K562 (cell line): ENCODE results near the gene AKAP10. TPM values are rescaled to one million over a fixed set of nuclear protein-coding genes. Genes with fewer than 3 reads are reported as not detected.

Experiments
- ATAC-seq: fragments of 200-7000 bp; cut with Tn5 transposase; 3 replicates; pipeline ENCODE4 v1.9.1; 2020; ENCODE audit warnings: moderate library complexity
- BruUV-seq: library from RNA; stranded (reverse); fragments of 400-500 nt; replicated peaks from 2 replicates; lab custom pipeline; 2021; lab: Mats Ljungman, UMichigan
- CTCF ChIA-PET: fragments of 300-600 bp; formaldehyde crosslinking; extraction: SDS; loops from one replicate; lab custom pipeline; 2021; ENCODE audit warnings: low intra/inter-chr PET ratio; lab: Yijun Ruan, JAX
- POLR2A ChIA-PET: fragments of 300-600, 350-650 bp; sonication (Branson Sonifier 250); formaldehyde crosslinking; extraction: SDS; loops from one replicate; lab custom pipeline; 2021; ENCODE audit warnings: antibody characterized with exemption, inconsistent platforms; lab: Yijun Ruan, JAX
- DNase-seq, 4 experiments: peaks; one replicate each; pipeline versions ENCODE4 v3.0.0 to v3.0.0-alpha.2; 2011 to 2018; ENCODE audit warnings: low spot score in 3 of 4, mixed read lengths in 3 of 4; ENCODE audit errors: extremely low read depth in 1 of 4
- FAIRE-seq: peaks from 2 replicates; lab custom pipeline; 2011; peaks lifted over from hg19 to GRCh38; lab: Jason Lieb, UNC
- H2AFZ ChIP-seq: 2 replicates; pipeline ENCODE4 v1.6.0; 2011; ENCODE audit warnings: low read depth, low read length, control low read depth, inconsistent platforms
- H3K27ac ChIP-seq: fragments of 200-600 bp; 3 replicates; pipeline ENCODE4 v1.8.0; 2011; ENCODE audit warnings: low read depth, mild to moderate bottlenecking, control low read depth, inconsistent platforms, low read length, moderate library complexity, mixed read lengths; ENCODE audit errors: extremely low read depth
- H3K27me3 ChIP-seq, 2 experiments: fragments of 300-600 bp in 1 of 2; 2 replicates in 1 of 2; 3 replicates in 1 of 2; pipeline versions ENCODE4 v1.6.0 to v1.8.0; 2011; ENCODE audit warnings: inconsistent platforms in 2 of 2, low read length in 2 of 2, mild to moderate bottlenecking in 1 of 2, mixed read lengths in 1 of 2, moderate library complexity in 1 of 2; ENCODE audit not compliant: control insufficient read depth in 2 of 2, insufficient read depth in 2 of 2
- H3K36me3 ChIP-seq: fragments of 300-600 bp; 3 replicates; pipeline ENCODE4 v1.8.0; 2011; ENCODE audit warnings: mild to moderate bottlenecking, low read length, inconsistent platforms; ENCODE audit not compliant: control insufficient read depth, insufficient read depth
- H3K4me1 ChIP-seq, 2 experiments: fragments of 200-600 bp in 1 of 2; replicated peaks in 1 of 2; 2 replicates in 1 of 2; 3 replicates in 1 of 2; pipeline versions ENCODE4 v1.5.1 to v1.8.0; 2011; ENCODE audit warnings: inconsistent platforms in 2 of 2, low read length in 2 of 2, mild to moderate bottlenecking in 1 of 2, mixed read lengths in 1 of 2, moderate library complexity in 1 of 2; ENCODE audit not compliant: control insufficient read depth in 2 of 2, insufficient read depth in 2 of 2
- H3K4me2 ChIP-seq: 2 replicates; pipeline ENCODE4 v1.6.1; 2011; ENCODE audit warnings: low read length, control low read depth, inconsistent platforms, mixed read lengths; ENCODE audit not compliant: insufficient read depth
- H3K4me3 ChIP-seq: fragments of 200-600 bp; sonication (generic), shearing (Covaris generic); 2 replicates; pipeline ENCODE4 v1.5.1; 2016; ENCODE audit warnings: control low read depth, inconsistent platforms
- H3K79me2 ChIP-seq: fragments of 200-600 bp; 3 replicates; pipeline ENCODE4 v1.8.0; 2011; ENCODE audit warnings: low read length, inconsistent platforms; ENCODE audit not compliant: control insufficient read depth, insufficient read depth
- H3K9ac ChIP-seq, 2 experiments: 2 replicates each; pipeline versions ENCODE4 v1.6.0 to v1.6.1; 2011; ENCODE audit warnings: low read depth in 2 of 2, low read length in 2 of 2, control low read depth in 1 of 2, inconsistent platforms in 1 of 2, mild to moderate bottlenecking in 1 of 2, mixed read lengths in 1 of 2; ENCODE audit not compliant: insufficient read depth in 1 of 2
- H3K9me1 ChIP-seq: one replicate; pipeline ENCODE4 v1.6.0; 2011; ENCODE audit warnings: inconsistent platforms, mild to moderate bottlenecking, low read length, moderate library complexity; ENCODE audit not compliant: control insufficient read depth, insufficient read depth
- H3K9me3 ChIP-seq: replicated peaks from 2 replicates; pipeline ENCODE4 v1.5.1; 2011; ENCODE audit warnings: low read depth, low read length, inconsistent platforms; ENCODE audit not compliant: control insufficient read depth, insufficient read depth
- H4K20me1 ChIP-seq: replicated peaks from 2 replicates; pipeline ENCODE4 v1.6.1; 2011; ENCODE audit warnings: low read length, inconsistent platforms, mixed read lengths; ENCODE audit not compliant: control insufficient read depth, insufficient read depth
- EP300 ChIP-seq: IDR thresholded peaks from 2 replicates; pipeline ENCODE4 v1.6.1; 2012; ENCODE audit warnings: low read length, improper control_type of control experiment
- GATA2 ChIP-seq: sonication (generic); formaldehyde crosslinking; IDR thresholded peaks from 2 replicates; pipeline ENCODE4 v1.4.0; 2020; ENCODE audit warnings: mild to moderate bottlenecking, missing genetic modification reagents
- NFYB ChIP-seq: IDR thresholded peaks from 2 replicates; pipeline ENCODE4 v1.6.1; 2011; ENCODE audit warnings: mild to moderate bottlenecking, moderate library complexity; ENCODE audit not compliant: insufficient read length; ENCODE audit errors: extremely low read depth
- SMARCB1 ChIP-seq: IDR thresholded peaks from 2 replicates; pipeline ENCODE4 v1.6.1; 2011; ENCODE audit warnings: improper control_type of control experiment, low read depth; ENCODE audit not compliant: insufficient read length
- SNRNP70 ChIP-seq: fragments of 200-400 bp; formaldehyde crosslinking; optimal IDR thresholded peaks from 2 replicates; pipeline ENCODE3; 2017; ENCODE audit warnings: low read depth, low read length
- UBTF ChIP-seq, 2 experiments: IDR thresholded peaks; 2 replicates each; pipeline ENCODE4 v1.6.1; 2012; ENCODE audit warnings: improper control_type of control experiment in 2 of 2, low read depth in 2 of 2, low read length in 2 of 2, borderline replicate concordance in 1 of 2
- ZNF354B ChIP-seq: fragments of 250-450 bp; sonication (Bioruptor Pico); IDR thresholded peaks from 2 replicates; pipeline ENCODE4 v1.4.0; 2020
- ZNF408 ChIP-seq: fragments of 250-450 bp; sonication (Bioruptor Pico); IDR thresholded peaks from 2 replicates; pipeline ENCODE4 v1.4.0; 2020; ENCODE audit warnings: low read depth, mild to moderate bottlenecking, moderate library complexity
- ZNF57 ChIP-seq: fragments of 450-650 bp; formaldehyde crosslinking; IDR thresholded peaks from 2 replicates; pipeline ENCODE4 v1.4.0; 2020; ENCODE audit warnings: mild to moderate bottlenecking, moderate library complexity
- WGBS: fragments of 100-300 bp; shearing (Covaris generic); methylation state at CpG from one replicate; pipeline ENCODE4 v1.1.6; 2016; ENCODE audit warnings: low coverage, mixed read lengths; ENCODE audit not compliant: insufficient coverage; ENCODE audit errors: missing lambda C conversion rate; 5-methylcytosine and 5-hydroxymethylcytosine counted together
- in situ Hi-C: fragments of 300-500 bp; cut with MboI; formaldehyde crosslinking; loops from 4 replicates; pipeline ENCODE4 v1.15.0; 2018; ENCODE audit warnings: inconsistent platforms, mixed read lengths
- intact Hi-C: fragments of 100-400 bp; cut with micrococcal nuclease; formaldehyde crosslinking; loops from 2 replicates; pipeline ENCODE4 v1.14.2; 2022
- polyA plus RNA-seq, 8 experiments: library from polyadenylated mRNA; depleted of rRNA in 4 of 8; stranded (reverse) in 5 of 8; unstranded in 3 of 8; fragments of >200 nt; fragmentation: Nextera tagmentation in 2 of 8; fragmentation: Illumina TruSeq in 1 of 8; extraction: Ambion mirVana in 2 of 8; extraction: Trizol in 1 of 8; gene quantifications; 2 replicates each; pipeline versions ENCODE4 v1.2.1 to v1.2.3, GENCODE V29; 2011 to 2014; ENCODE audit warnings: inconsistent platforms in 1 of 8, missing spikeins in 1 of 8
- total RNA-seq, 7 experiments: library from RNA; depleted of rRNA in 6 of 7; stranded (reverse); fragments of >200 nt in 6 of 7; fragmentation: Illumina TruSeq in 2 of 7; extraction: Trizol in 2 of 7; gene quantifications; 2 replicates each; pipeline versions ENCODE4 v1.2.1 to v1.2.3, GENCODE V29; 2011 to 2021; ENCODE audit warnings: low replicate concordance in 1 of 7

Gene AKAP10
- total and polyA plus RNA-seq, 9 of the 15 experiments (the other 6 are each of a cell fraction or from before 2014, with no cell fraction given): 4.0 to 20.3 (median 8.2) TPM

- TF ChIP-seq UBTF (IDR thresholded peaks at IDR 0.05; ENCODE audit: borderline replicate concordance in 1 of 2, low read depth in 2 of 2, low read length in 2 of 2): no peak
Measured at GRCh38 chr17:19943026-19943425, 34.6 kb downstream of the AKAP10 start (continued).

GRCh38 chr17:19940722-19941464 is 36.7 kb downstream of the AKAP10 start:
- no peaks in the 10 kb centered on the region for H3K9me1 ChIP-seq
- ChIA-PET CTCF (no interaction called here), POLR2A (no interaction called here)
- H3K27me3 ChIP-seq: no peaks in the 10 kb centered on the region
- DNase-seq (no peak), ATAC-seq (no peak), FAIRE-seq (no peak)
- H3K36me3 ChIP-seq: peaks cover 79% of the 10 kb centered on the region
- no peak overlapping the region for H3K27ac ChIP-seq
- H3K79me2 ChIP-seq: peaks cover 35% of the 10 kb centered on the region
- no peak for TF ChIP-seq NFYB
- no peak for TF ChIP-seq ZNF354B (CRISPR knock-in tag)
- no peak for TF ChIP-seq SMARCB1
- TF ChIP-seq ZNF57 (CRISPR knock-in tag): no peak
- no peak for TF ChIP-seq GATA2 (CRISPR knock-in tag)
- no peak for TF ChIP-seq ZNF408 (CRISPR knock-in tag)
- TF ChIP-seq EP300: no peak
- no peak for TF ChIP-seq SNRNP70
- 86% methylated on average over 4 of the region's 4 CpGs for WGBS
- H3K4me1 ChIP-seq: peaks cover 0 to 4% of the 10 kb centered on the region in 2 experiments; a peak in 2 of 5 replicates
- H3K9me3 ChIP-seq: no peaks in the 10 kb centered on the region
- H4K20me1 ChIP-seq: no peaks in the 10 kb centered on the region; the same call in 1 of the 2 replicates
- H2AFZ ChIP-seq: no peak overlapping the region
- in situ Hi-C loops: no loop called here
- BruUV-seq: no TSS peak
- H3K4me3 ChIP-seq: no peak overlapping the region
- H3K9ac ChIP-seq: no peak overlapping the region
- H3K4me2 ChIP-seq: no peak overlapping the region
- intact Hi-C loops: no loop called here
